GM12873 (cell line): ENCODE data around the gene TAGLN2.

Experiments used
- CTCF ChIP-seq: IDR thresholded peaks from 2 replicates; pipeline ENCODE4 v1.5.1; 2012; ENCODE audit warnings: low read depth, mild to moderate bottlenecking, moderate library complexity, low read length, control low read depth; ENCODE audit not compliant: insufficient read depth; ENCODE audit errors: missing control alignments

Gene TAGLN2

GRCh38 chr1:159957824-159958268 lies 32.5 kb upstream of the TAGLN2 start:
- no peak for TF ChIP-seq CTCF

- no peak for TF ChIP-seq CTCF
Measured at GRCh38 chr1:159955456-159955855, 30.1 kb upstream of the TAGLN2 start.

GRCh38 chr1:159953536-159954515 lies 28.5 kb upstream of the TAGLN2 start, which contains the start of gene SLAMF9:
Gene SLAMF9, minus strand, starts transcription at chr1:159954237. Its CDS starts 100 bp downstream, at chr1:159954137.
- TF ChIP-seq CTCF, result no peak

- TF ChIP-seq CTCF, result no peak
Measured at GRCh38 chr1:159952932-159953331, 27.6 kb upstream of the TAGLN2 start.

GRCh38 chr1:159951551-159951950 lies 26.2 kb upstream of the TAGLN2 start:
- TF ChIP-seq CTCF, result no peak

- no peak for TF ChIP-seq CTCF
Measured at GRCh38 chr1:159951016-159951415, 25.7 kb upstream of the TAGLN2 start.

- TF ChIP-seq CTCF, result no peak
Measured at GRCh38 chr1:159949981-159950381, 24.7 kb upstream of the TAGLN2 start.
